ENCODE measurements around the gene UNC45B. TPM values are rescaled to one million over a fixed set of nuclear protein-coding genes. Genes with fewer than 3 reads are reported as not detected.
"Not testable (repeated sequence)": the region's sequence is repeated elsewhere in the genome, so short reads cannot be mapped to it uniquely, and the experiment has no call there.

Gene UNC45B
- total RNA-seq, 1 donor from 2014 or later, result 259 TPM

DNA sequence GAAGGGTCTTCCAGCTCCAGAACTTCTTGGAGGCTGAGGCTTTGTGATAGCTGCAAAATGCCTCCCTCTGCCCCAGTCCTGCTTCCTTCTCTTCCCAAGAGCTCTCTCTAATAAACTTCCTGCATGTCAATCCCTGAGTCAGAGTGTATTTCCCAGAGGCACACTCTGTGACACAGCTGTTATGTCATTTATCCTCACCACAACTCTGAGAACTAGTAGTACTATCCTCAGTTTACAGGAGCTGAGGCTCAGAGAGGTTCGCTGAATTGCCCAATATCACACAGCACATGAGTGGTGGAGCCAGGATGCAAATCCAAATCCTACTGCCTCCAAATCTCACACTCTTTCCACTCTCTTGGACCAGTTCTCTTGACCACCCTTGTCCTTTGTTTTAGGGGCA lies 20.0 kb downstream of the UNC45B start:
- intact Hi-C loops (cut with DNase I), result no loop called here
- DNase-seq (ENCODE audit: low spot score), result no peak

DNA sequence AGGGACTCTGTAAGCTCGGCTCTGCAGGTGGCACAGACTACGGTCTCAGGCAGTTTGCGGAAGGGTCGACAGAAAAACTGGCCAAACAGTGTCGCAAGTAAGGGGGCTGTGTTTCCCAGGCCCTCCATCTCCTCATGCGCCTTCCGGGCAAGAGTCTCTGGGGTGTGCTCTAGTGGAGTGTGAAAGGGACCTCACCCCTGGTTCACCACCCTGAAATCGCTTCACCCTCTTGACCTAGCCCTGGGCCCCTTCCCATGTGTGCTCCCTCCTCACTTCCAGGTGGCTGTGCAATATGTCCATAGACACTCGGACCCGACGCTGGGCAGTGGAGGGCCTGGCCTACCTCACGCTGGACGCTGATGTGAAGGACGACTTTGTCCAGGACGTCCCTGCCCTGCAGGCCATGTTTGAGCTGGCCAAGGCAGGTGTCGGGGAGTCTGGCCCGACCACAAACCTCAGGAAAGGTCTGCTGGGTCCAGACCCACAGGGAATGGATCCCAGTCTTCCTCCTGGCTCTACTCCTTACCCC lies 22.3 kb downstream of the UNC45B start:
- intact Hi-C loops (cut with DNase I), result loop anchor here (5.0 kb wide), 1 partner anchor 367 kb away; the partner anchor contains the start of gene SLFN12L
- no peak for DNase-seq (ENCODE audit: low spot score)

DNA sequence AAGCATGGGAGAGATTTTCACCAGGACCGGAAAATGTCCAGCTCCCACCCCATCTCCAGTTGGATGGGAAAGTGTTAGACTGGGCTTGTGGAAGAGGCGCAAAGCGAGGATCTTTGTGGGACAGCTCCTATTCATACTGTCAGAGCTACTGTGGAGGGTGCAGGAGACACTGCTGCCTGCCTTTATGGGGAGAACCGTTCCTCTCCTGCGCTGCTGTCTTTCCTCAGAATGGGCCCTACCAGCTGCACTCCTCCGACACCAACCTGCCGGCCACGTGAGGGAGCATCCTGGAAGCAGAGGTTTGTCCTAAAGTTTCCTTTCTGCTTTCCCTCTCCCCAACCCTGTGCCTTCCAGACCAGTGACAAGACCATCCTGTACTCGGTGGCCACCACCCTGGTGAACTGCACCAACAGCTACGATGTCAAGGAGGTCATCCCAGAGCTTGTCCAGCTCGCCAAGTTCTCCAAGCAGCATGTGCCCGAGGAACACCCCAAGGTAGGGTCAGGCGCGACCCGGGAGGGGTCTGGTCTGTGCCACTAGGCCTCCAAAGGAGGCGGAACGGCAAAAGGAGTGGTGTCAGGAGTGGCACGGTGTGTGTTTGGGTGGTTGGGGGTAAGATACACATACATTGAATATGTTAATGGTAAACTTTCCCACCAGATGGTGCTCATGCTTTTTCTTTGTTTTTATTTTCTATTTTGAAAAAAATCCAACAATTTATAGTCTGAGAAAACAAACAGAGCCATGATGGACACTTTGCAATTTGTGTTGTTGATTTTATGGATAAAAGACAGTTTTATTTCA lies 23.6 kb downstream of the UNC45B start:
- DNase-seq (ENCODE audit: low spot score), result no peak
- intact Hi-C loops (cut with DNase I), result loop anchor here (5.0 kb wide), 1 partner anchor 366 kb away; the partner anchor contains the start of gene SLFN12L

DNA sequence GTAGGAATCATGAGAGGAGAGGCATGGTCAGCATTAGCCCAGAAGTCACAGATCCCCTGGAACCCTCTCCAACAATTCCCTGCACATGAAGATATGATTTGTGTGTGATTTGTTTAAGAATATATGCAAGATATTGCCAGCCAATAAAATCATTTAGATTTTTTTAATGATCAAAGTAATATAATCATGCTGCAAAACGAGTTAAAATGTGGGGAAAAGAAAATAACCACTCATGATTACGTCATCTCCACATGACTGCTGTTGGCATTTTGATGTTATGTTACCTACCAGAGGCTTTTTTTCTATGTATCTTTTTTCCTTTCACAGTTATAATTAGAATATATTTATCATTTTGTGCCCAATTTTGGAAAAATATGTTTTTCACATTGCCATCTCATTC lies 24.2 kb downstream of the UNC45B start:
- intact Hi-C loops (cut with DNase I), result loop anchor here (5.0 kb wide), 1 partner anchor 365 kb away; the partner anchor contains the start of gene SLFN12L
- no peak for DNase-seq (ENCODE audit: low spot score)

DNA sequence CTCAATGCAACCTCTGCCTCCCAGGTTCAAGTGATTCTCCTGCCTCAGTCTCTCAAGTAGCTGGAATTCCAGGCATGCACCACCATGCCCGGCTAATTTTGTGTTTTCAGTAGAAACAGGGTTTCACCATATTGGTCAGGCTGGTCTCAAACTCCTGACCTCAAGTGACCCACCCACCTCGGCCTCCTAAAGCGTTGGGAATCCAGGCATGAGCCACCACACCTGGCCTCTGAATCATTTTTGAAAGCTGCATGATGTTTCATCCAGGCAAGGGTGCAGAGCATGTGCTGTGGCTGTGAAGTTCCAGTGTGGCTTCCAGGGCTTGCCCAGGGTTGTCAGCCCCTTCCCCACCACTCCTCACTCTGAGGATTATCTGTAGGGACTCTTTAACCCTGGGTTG lies 24.7 kb downstream of the UNC45B start:
- not testable (repeated sequence) for DNase-seq (ENCODE audit: low spot score)
- intact Hi-C loops (cut with DNase I), result loop anchor here (5.0 kb wide), 1 partner anchor 365 kb away; the partner anchor contains the start of gene SLFN12L

DNA sequence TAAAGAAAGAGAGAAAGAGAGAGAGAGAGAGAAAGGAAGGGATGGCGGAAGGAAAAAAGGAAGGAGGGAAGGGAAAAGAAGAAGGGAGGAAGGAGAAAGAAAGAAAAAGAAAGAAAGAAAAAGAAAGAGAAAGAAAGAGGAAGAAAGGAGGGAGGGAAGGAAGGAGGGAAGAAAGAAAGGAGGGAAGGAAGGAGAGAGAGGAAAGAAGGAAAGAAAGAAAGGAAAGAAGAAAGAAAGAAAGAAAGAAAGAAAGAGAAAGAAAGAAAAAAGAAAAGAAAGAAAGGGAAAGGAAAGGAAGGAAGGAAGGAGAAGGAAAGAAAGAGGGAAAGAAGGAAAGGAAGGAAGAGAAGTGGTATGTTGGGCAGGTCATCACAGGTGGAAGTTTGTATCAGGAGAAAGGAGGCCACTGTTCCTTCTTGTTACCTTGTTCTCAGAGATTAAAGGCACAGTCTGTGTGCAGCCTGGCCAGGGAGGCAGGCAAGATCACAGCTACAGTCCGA lies 27.3 kb downstream of the UNC45B start:
- intact Hi-C loops (cut with DNase I), result loop anchor here (5.0 kb wide), 1 partner anchor 362 kb away; the partner anchor contains the start of gene SLFN12L
- no peak for DNase-seq (ENCODE audit: low spot score)

DNA sequence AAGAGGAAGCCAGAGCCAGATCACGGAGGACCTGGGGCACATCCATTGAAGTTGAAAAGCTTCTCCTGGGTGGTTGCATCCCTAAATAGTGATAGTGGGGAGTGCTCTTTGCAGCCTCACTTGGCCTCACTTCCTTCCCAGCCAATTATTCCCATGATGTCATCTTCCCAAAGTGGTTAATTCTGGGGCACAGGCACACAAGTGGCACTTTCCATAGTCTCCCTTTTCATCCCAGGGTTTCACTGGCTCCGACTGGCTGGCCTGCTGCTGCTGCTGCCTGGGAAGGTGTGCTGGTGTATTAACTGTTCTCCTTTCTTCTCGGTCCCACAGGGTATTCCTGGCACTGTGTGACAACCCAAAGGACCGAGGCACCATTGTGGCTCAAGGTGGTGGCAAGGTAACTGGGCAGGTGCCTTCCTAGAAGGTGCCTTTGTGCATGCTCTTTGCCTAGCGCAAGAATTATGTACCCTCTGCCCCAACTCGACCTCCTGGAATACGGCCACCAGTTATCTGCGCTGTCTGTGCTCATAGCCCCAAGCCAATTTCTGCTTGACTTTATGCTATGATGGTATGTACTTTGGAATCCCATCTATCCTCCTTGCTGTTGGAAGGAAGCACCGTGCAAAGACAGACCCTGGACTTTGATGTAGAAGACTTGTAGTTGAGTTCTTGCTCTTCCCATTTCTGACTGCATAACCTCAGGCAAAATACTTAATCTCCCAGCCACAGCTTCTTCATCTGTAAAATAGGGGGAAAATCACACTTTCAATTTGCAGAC lies 28.2 kb downstream of the UNC45B start:
- intact Hi-C loops (cut with DNase I), result no loop called here
- DNase-seq (ENCODE audit: low spot score), result no peak

DNA sequence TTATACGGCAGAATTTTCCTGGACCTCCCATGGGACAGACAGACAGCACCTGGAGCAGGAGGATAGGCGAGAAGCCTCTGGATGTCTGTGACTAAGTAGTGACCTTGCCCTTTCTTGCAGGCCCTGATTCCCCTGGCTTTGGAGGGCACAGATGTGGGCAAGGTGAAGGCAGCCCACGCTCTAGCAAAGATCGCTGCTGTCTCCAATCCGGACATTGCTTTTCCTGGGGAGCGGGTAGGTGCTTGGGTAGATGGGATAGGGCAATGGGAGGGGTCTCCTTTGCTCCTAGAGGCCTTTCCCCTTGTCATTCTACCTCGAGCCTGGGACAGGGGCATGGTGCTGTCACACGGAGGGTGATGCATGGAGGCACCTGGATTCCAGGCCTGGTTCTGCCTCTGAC lies 29.3 kb downstream of the UNC45B start:
- no peak for DNase-seq (ENCODE audit: low spot score)
- intact Hi-C loops (cut with DNase I), result no loop called here

DNA sequence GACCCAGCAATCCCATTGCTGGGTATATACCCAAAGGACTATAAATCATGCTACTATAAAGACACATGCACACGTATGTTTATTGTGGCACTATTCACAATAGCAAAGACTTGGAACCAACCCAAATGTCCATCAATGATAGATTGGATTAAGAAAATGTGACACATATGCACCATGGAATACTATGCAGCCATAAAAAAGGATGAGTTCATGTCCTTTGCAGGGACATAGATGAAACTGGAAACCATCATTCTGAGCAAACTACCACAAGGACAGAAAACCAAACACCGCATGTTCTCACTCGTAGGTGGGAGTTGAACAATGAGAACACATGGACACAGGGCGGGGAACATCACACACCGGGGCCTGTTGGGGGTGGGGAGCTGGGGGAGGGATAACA lies 31.8 kb downstream of the UNC45B start:
- DNase-seq (ENCODE audit: low spot score); intact Hi-C loops (cut with DNase I): not testable (repeated sequence)

DNA sequence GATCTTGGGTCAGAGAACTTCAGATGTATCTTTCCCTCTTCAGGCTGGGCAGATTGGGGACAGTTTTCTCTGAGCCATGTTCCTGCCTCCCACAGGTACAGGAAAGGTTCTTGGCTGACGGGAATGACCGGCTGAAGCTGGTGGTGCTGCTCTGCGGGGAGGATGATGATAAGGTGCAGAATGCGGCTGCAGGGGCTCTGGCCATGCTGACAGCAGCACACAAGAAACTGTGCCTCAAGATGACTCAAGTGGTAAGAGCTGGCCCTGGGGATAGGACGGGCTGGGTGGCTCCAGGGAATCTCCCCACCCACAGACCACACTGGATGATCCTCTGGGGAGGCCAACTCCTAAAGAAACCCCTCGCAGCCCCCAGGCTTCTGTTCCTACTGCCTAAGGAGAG lies 35.7 kb downstream of the UNC45B start:
- intact Hi-C loops (cut with DNase I), result no loop called here
- DNase-seq (ENCODE audit: low spot score), result no peak

DNA sequence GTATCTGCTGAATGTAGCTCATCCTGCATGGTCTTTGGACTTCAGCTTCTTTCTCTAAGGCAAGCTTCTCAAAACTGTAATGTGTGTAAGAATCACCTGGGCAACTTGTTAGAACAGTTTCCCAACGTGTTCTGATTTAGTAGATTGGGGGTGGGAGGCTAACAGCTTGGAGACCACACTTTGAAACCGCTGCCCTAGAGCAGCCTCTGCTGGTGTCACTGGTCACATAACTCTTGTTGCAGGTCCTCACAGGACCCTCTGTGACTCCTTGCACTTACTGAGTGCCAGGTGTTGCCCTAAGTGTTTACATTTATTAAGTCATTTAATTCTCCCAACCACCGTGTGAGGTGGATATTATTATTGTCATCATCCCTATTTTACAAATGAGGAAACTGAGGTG lies 36.7 kb downstream of the UNC45B start:
- intact Hi-C loops (cut with DNase I), result no loop called here
- no peak for DNase-seq (ENCODE audit: low spot score)

DNA sequence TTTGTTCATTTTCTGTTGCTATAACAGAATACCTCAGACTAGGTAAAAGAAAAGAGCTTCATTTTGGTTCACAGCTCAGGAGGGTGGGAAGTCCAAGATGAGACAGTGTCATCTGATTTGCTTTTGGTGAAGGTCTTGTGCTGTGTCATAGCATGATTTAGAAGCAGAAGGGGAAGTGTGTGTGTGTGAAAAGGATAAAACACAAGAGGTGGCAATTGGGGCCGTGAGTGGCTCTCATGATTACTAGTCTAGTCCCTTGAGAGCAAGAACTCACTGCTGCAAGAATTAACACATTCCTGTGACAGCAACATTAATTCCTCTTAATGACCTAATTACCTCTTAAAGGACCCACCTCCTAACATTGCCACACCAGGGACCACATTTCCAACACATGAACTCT lies 38.2 kb downstream of the UNC45B start:
- DNase-seq (ENCODE audit: low spot score), result no peak
- intact Hi-C loops (cut with DNase I), result no loop called here

DNA sequence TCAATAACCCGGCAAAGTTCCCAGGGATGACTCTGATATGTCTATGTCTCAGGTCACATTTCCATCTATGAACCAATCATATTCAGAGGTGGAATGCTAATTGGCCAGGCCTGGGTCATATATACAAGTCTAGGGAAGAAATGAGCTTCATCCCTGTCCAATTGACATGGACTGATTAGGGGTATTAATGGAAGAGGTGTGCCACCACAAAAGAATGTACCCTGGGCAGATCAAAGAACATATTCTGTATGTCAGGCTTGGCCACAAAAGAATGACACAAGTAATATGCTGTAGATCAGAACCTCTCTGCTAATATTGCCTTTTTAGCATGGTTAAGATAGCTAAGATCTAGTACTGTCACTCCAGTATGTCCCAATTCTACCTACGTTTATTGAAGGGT lies 39.9 kb downstream of the UNC45B start:
- DNase-seq (ENCODE audit: low spot score), result no peak
- intact Hi-C loops (cut with DNase I), result no loop called here

DNA sequence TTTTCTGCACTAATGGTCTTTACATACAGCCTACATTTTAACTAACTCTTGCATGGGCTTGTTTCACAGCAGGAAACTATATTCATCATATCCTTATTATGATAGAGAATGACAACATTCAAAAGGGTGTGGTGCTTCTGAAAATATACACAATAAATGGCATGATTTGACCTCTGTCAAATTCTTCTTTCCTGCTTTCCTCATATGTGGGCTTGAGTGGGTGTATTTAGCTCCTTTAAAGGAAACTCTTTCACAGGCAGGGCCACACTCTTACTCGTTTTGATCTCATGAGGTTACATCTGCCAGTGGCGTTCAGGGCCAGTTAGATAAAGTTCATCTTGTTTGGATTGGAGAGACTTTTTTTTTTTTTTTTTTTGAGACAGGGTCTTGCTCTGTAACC lies 40.5 kb downstream of the UNC45B start:
- intact Hi-C loops (cut with DNase I), result no loop called here
- no peak for DNase-seq (ENCODE audit: low spot score)

DNA sequence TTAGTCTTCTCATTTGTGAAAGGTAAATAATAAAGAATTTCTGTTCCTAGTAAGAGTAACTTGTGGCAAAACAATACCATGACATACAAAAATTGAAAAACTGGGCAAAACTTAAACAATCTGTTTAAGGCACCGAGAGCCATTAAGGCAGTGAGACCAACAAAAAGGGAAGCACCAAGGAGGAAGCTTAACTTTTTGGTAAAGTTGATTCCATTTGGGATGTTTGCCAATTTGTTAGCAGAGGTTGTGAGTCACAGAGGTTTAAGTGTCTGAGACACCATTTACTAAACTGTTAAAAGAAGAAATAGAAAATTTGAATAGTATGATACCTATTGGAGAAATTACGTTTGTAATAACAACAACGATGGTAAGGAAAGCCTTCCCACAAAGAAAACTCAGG lies 41.7 kb downstream of the UNC45B start:
- intact Hi-C loops (cut with DNase I), result no loop called here
- DNase-seq (ENCODE audit: low spot score), result no peak

DNA sequence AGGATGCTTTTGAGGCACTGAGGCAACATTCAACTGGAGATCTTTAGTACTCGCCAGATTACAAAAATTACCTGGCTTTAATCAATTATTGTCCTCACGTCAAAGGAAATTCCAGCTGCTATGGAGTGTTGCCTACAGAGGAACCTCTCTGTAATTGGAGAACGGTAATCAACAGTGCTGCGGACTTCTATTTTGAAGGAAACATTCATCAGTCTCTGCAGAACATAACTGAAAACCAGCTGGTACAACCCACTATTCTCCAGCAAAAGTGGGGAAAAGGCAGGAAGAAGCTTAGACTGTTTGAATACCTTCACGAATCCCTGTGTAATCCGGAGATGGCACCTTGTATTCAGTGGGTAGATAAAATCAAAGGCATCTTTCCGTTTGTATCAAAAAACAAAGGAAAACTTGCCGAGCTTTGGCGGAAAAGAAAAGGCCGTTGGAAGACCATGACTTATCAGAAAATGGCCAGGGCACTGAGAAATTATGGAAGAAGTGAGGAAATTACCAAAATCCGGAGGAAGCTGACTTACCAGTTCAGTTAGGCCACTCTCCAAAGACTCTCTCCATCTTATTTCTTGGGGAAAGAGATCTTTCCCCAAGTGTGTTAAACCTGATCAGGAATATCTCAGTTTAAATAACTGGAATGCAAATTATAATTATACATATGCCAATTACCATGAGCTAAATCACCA lies 43.5 kb downstream of the UNC45B start:
- no peak for DNase-seq (ENCODE audit: low spot score)
- intact Hi-C loops (cut with DNase I), result no loop called here

DNA sequence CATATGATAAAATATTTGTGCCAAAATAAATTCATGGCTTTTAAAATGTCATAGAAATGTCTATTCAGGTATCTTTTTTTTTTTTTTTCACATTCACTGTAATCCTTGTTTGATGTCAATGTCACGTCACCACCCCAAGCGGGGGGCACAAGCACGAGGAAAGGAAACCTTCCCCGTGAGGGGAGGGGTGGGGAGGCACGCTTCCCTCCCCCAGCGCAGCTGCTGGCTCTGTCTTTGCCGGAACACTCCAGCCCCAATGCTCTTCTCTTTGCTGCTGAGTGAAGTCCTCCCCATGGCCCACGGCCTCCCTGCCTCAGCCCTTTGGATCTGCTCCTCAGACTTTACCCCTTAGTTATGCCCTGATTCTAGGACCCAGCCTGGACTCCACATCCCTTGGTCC lies 45.1 kb downstream of the UNC45B start:
- no peak for DNase-seq (ENCODE audit: low spot score)
- intact Hi-C loops (cut with DNase I), result no loop called here

DNA sequence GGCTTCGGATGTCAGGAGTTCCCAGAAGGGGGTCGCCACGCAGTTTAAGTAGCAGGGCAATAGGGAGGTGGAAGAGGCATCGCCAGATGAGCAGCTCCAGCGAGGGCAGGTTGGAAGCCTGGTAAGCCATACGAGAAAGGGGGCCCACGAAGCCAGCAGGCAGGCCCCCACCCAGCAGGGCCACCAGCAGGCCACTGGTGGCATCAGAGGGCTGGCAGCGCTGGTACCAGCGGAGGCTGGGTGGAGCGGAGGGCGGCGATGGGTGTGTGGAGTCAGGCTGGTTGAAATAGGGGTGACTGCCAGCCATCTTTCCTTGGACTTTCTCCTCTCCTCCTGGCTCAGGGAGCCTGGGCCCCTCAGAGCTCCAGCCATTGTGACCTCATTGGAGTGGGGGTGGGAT lies 46.4 kb downstream of the UNC45B start, which contains the start of gene SLC35G3:
TSS of gene SLC35G3 (minus strand) at position 393 of the 400 bp plus-strand sequence. CDS start at position 307, 86 bp downstream.
- DNase-seq (ENCODE audit: low spot score); intact Hi-C loops (cut with DNase I): not testable (repeated sequence)

DNA sequence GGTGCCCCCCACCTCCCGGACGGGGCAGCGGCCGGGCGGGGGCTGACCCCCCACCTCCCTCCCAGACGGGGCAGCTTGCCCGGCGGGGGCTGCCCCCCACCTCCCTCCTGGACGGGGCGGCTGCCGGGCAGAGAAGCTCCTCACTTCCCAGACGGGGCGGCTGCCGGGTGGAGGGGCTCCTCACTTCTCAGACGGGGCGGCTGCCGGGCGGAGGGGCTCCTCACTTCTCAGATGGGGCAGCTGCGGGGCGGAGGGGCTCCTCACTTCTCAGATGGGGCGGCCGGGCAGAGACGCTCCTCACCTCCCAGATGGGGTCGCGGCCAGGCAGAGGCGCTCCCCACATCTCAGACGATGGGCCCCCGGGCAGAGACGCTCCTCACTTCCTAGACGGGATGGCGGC lies 47.4 kb downstream of the UNC45B start:
- DNase-seq (ENCODE audit: low spot score); intact Hi-C loops (cut with DNase I): not testable (repeated sequence)

All from cardiac septum (tissue), 1 donor.